Cardiac fibroblast (primary cell): ENCODE results near the gene PDIA3.

ENCODE experiments used
- DNase-seq, 2 donors: peaks; one replicate each; pipeline versions ENCODE4 v3.0.0 to v3.0.0-alpha.2; 2010; ENCODE audit warnings: low read depth in 2 of 2
- H3K4me3 ChIP-seq, 2 donors: replicated peaks in 1 of 2; 1 replicate in 1 of 2; 2 replicates in 1 of 2; pipeline ENCODE4 v1.5.1; 2011; ENCODE audit warnings: low read depth in 2 of 2, low read length in 2 of 2, mild to moderate bottlenecking in 2 of 2, moderate library complexity in 1 of 2
- CTCF ChIP-seq: IDR thresholded peaks from one replicate; pipeline ENCODE4 v1.5.1; 2011; ENCODE audit warnings: low read depth, mild to moderate bottlenecking, low read length, inconsistent platforms

Gene PDIA3

GRCh38 chr15:43771816-43772215 lies 25.6 kb downstream of the PDIA3 start:
- H3K4me3 ChIP-seq = no peak overlapping the region
- no peak for DNase-seq
- TF ChIP-seq CTCF = no peak

GRCh38 chr15:43772624-43773023 lies 26.4 kb downstream of the PDIA3 start:
- no peak for TF ChIP-seq CTCF
- H3K4me3 ChIP-seq = no peak overlapping the region
- no peak for DNase-seq

- no peak for DNase-seq
- no peak for TF ChIP-seq CTCF
- no peak overlapping the region for H3K4me3 ChIP-seq
These were observed 27.8 kb downstream of the PDIA3 start for GRCh38 chr15:43774062-43774461.

- TF ChIP-seq CTCF = peak; percentile 41
- no peak overlapping the region for H3K4me3 ChIP-seq
- DNase-seq = peak in 1 of 2 donors; percentile 58
These were observed 29.2 kb downstream of the PDIA3 start for GRCh38 chr15:43775411-43775965.

GRCh38 chr15:43776101-43776717 lies 30.0 kb downstream of the PDIA3 start:
- no peak for DNase-seq
- peak overlapping the region; percentile 66 to 69 for H3K4me3 ChIP-seq
- TF ChIP-seq CTCF = no peak

GRCh38 chr15:43776718-43777266 lies 30.6 kb downstream of the PDIA3 start, which contains the start of gene ELL3:
Gene ELL3, minus strand, starts transcription at chr15:43776966. Its CDS starts 65 bp downstream, at chr15:43776901.
- peak within 1 kb of the TSS; percentile 66 to 69 for H3K4me3 ChIP-seq
- peak; percentile 68 to 72 for DNase-seq
- no peak for TF ChIP-seq CTCF
